Thoracic aorta (tissue), 2 donors: Measurements from ENCODE around the gene MEIS2. TPM values are rescaled to one million over a fixed set of nuclear protein-coding genes. Genes with fewer than 3 reads are reported as not detected.

Source experiments
- ATAC-seq: fragments of 150-250 bp; one replicate; pipeline ENCODE4 v1.8.0; 2017; ENCODE audit warnings: low read depth; ENCODE audit not compliant: insufficient number of reproducible peaks, low FRiP score
- DNase-seq: peaks from one replicate; pipeline ENCODE4 v3.0.0-alpha.2; 2020; ENCODE audit warnings: low spot score
- H3K27ac ChIP-seq, 2 donors: fragments of 200-600 bp; sonication (generic); 1 replicate in 1 of 2; 2 replicates in 1 of 2; pipeline ENCODE4 v1.5.1; 2016; ENCODE audit warnings: mild to moderate bottlenecking in 2 of 2, moderate library complexity in 2 of 2
- H3K27me3 ChIP-seq: fragments of 200-600 bp; sonication (generic); replicated peaks from 2 replicates; pipeline ENCODE4 v1.6.0; 2016; ENCODE audit warnings: mild to moderate bottlenecking; ENCODE audit not compliant: insufficient read depth
- H3K36me3 ChIP-seq: fragments of 200-600 bp; sonication (generic); one replicate; pipeline ENCODE4 v1.5.1; 2016
- H3K4me1 ChIP-seq, 2 donors: fragments of 200-600 bp; sonication (generic); 1 replicate in 1 of 2; 2 replicates in 1 of 2; pipeline versions ENCODE4 v1.5.1 to v1.6.0; 2016; ENCODE audit warnings: low read depth in 2 of 2, mild to moderate bottlenecking in 1 of 2; ENCODE audit not compliant: control insufficient read depth in 1 of 2
- H3K4me3 ChIP-seq: fragments of 200-600 bp; sonication (generic); 2 replicates; pipeline ENCODE4 v1.5.1; 2016; ENCODE audit warnings: mild to moderate bottlenecking
- H3K9me3 ChIP-seq: fragments of 200-600 bp; sonication (generic); 2 replicates; pipeline ENCODE4 v1.5.1; 2016
- CTCF ChIP-seq: fragments of 200-600 bp; sonication (generic); IDR thresholded peaks from one replicate; pipeline ENCODE4 v1.5.1; 2019; ENCODE audit warnings: antibody characterized with exemption
- total RNA-seq, 2 donors: library from RNA; depleted of rRNA; stranded (reverse); fragments of >200 nt; gene quantifications; one replicate each; pipeline versions ENCODE4 v1.1.0 to v1.2.3, GENCODE V29; 2016

MEIS2 gene
- total RNA-seq, 2 donors from 2014 or later, result 46.4 to 57.2 TPM

- Histone ChIP-seq H3K27me3 (no peaks in the 10 kb centered on the region), H3K4me1 (no peaks in the 10 kb centered on the region), H3K36me3 (no peaks in the 10 kb centered on the region), H3K9me3 (no peaks in the 10 kb centered on the region), H3K27ac (no peak overlapping the region), H3K4me3 (no peak overlapping the region)
- DNase-seq, result no peak
- no peak for ATAC-seq
- no peak for TF ChIP-seq CTCF
These were observed 122.2 kb downstream of the MEIS2 start for GRCh38 chr15:36978126-36978525.

GRCh38 chr15:36977659-36978058 lies 122.7 kb downstream of the MEIS2 start:
- no peaks in the 10 kb centered on the region for H3K27me3 ChIP-seq
- no peak for TF ChIP-seq CTCF
- H3K36me3 ChIP-seq, result no peaks in the 10 kb centered on the region
- H3K4me3 ChIP-seq, result no peak overlapping the region
- H3K4me1 ChIP-seq, result no peaks in the 10 kb centered on the region
- no peaks in the 10 kb centered on the region for H3K9me3 ChIP-seq
- H3K27ac ChIP-seq, result no peak overlapping the region
- ATAC-seq (no peak), DNase-seq (no peak)

- TF ChIP-seq CTCF, result no peak
- no peaks in the 10 kb centered on the region for H3K9me3 ChIP-seq
- DNase-seq (no peak), ATAC-seq (no peak)
- H3K4me1 ChIP-seq, result peaks cover 0 to 8% of the 10 kb centered on the region in 2 donors
- H3K27ac ChIP-seq, result no peak overlapping the region
- no peaks in the 10 kb centered on the region for H3K27me3 ChIP-seq
- H3K4me3 ChIP-seq, result no peak overlapping the region
- no peaks in the 10 kb centered on the region for H3K36me3 ChIP-seq
These were observed 127.6 kb downstream of the MEIS2 start for GRCh38 chr15:36972704-36973103.

- ATAC-seq (no peak), DNase-seq (no peak)
- no peaks in the 10 kb centered on the region for H3K9me3 ChIP-seq
- no peak overlapping the region for H3K27ac ChIP-seq
- TF ChIP-seq CTCF, result no peak
- no peak overlapping the region for H3K4me3 ChIP-seq
- H3K36me3 ChIP-seq, result no peaks in the 10 kb centered on the region
- H3K4me1 ChIP-seq, result peaks cover 0 to 8% of the 10 kb centered on the region in 2 donors
- H3K27me3 ChIP-seq, result no peaks in the 10 kb centered on the region
These were observed 129.8 kb downstream of the MEIS2 start for GRCh38 chr15:36970522-36970921.

- Histone ChIP-seq H3K4me1 (peaks cover 0 to 8% of the 10 kb centered on the region in 2 donors), H3K27ac (no peak overlapping the region), H3K36me3 (no peaks in the 10 kb centered on the region), H3K9me3 (no peaks in the 10 kb centered on the region), H3K4me3 (no peak overlapping the region), H3K27me3 (no peaks in the 10 kb centered on the region)
- no peak for ATAC-seq
- no peak for DNase-seq
- no peak for TF ChIP-seq CTCF
These were observed 132.4 kb downstream of the MEIS2 start for GRCh38 chr15:36967929-36968328.
